Amniotic epithelial cell (primary cell): ENCODE measurements around the gene KIF25.
"Not testable (repeated sequence)": the region's sequence is repeated elsewhere in the genome, so short reads cannot be mapped to it uniquely, and the experiment has no call there.

Source experiments
- DNase-seq: peaks from one replicate; pipeline ENCODE4 v3.0.0-alpha.2; 2010; ENCODE audit warnings: low read depth

Gene KIF25

DNA sequence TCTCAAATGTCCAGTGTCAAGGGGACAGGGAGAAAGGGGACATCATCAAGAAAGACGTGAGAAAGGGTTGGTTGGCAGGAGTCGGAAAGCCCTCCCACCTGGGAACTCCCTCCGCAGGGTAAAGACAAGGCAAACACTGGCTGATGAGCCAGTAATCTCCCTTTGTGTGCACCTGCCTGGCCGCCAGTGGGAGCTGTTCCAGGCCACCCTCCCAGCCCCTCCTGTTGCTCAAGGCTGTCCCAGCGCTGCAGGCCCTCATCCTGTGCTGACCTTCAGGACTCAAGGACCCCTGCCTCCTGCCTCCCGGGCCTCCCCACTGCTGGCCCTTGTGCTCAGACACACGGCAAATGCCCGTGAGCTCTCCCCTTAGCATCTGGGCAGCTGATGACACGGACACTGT is 74.1 kb downstream of the KIF25 start:
- no peak for DNase-seq

- no peak for DNase-seq
These were observed 74.8 kb downstream of the KIF25 start for GRCh38 chr6:168072261-168072660.

- no peak for DNase-seq
These were observed 75.3 kb downstream of the KIF25 start for GRCh38 chr6:168072730-168073129.

DNA sequence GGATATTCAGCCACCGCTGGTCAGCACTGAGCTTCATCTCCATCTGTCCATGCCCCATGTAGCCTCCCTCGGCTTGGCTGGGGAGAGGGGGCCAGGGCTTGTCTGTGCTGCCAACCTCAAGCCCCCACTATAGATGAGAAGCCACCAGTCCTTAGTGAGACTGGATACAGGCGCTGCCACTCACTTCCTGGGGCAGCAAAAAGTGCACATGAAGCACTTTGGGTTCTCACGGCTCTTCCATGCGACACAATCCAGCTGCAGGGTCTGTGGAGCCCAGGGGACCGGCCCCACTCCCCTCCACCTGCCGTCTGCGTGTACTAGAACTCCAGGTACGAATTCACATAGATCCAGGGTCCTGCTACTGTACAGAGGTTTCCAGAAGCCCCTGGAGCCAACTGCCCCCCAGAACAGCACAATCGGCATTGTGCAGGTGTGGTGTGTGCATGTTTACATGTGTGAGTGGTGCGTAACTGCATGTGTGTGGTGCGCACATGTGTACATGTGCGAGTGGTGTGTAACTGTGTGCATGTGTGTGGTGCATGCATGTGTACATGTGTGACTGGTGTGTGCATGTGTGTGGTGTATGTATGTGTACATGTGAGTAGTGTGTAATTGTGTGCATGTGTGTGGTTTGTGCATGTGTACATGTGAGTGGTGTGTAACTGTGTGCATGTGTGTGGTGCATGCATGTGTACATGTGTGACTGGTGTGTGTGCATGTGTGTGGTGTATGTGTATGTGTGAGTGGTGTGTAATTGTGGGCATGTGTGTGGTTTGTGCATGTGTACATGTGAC is 76.7 kb downstream of the KIF25 start:
- DNase-seq: no peak

DNA sequence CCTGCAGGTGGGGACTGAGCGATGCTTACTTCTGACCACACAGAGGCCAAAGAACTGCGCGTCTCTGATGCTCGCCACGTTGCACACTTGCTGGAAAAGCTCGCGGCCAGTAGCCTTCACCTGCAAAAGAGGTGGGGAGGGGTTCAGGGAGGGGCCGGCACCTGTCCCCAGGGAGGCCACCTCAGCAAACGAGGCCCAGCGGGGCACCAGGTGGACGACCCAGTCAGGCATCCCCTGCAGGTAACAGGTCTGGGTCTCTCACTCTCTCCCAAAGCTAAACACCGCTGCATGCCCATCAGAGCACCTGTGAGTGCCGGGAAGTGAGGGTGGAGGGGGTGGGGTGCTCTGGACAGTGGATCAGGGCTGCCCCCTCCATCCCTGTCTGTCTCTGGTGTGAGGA is 77.7 kb downstream of the KIF25 start:
- DNase-seq: no peak

GRCh38 chr6:168075787-168076202 is 78.3 kb downstream of the KIF25 start:
- DNase-seq: no peak

- not testable (repeated sequence) for DNase-seq
These were observed 79.9 kb downstream of the KIF25 start for GRCh38 chr6:168077401-168077800.

- no peak for DNase-seq
These were observed 80.9 kb downstream of the KIF25 start for GRCh38 chr6:168078175-168078942.

GRCh38 chr6:168078943-168079405 is 81.5 kb downstream of the KIF25 start, which contains the start of gene FRMD1:
TSS of gene FRMD1 (minus strand) at chr6:168079212. CDS start at chr6:168079094, 118 bp downstream.
- DNase-seq: no peak

- no peak for DNase-seq
These were observed 83.1 kb downstream of the KIF25 start for GRCh38 chr6:168080393-168081077.

DNA sequence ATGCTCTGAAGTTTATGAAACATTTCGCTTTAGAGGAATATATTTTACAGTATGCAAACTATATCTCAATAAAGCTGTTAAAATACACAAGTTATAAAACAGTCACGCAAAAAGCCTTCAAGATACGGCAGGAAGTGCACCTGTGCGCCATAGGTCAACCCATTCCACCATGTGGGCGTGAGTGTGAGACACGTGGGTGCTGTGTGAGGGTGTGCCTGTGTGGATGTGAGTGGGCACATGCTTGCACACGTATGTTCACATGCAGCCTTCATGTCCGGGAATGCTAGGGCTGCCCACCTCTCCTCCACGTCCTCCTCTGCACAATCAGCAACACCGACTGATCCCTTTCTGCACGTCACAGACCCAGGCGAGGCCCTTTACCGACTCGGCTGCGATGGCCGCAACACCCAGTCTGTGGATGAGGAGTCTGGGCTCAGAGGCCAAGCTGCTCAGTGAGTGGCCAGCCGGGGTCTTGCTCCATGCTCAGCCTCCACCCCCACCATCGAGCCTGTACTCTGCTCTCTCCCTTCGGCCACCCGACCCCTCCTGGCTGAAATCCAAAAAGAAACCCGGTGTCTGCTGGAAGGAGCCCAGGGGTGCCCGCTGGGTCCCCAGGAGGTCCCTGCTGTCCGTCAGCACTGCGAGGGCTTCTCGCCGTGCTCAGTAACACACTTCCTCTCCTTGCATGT is 84.5 kb downstream of the KIF25 start:
- no peak for DNase-seq

GRCh38 chr6:168082860-168083513 is 85.5 kb downstream of the KIF25 start:
- no peak for DNase-seq

GRCh38 chr6:168083514-168083885 is 86.0 kb downstream of the KIF25 start:
- DNase-seq: no peak

DNA sequence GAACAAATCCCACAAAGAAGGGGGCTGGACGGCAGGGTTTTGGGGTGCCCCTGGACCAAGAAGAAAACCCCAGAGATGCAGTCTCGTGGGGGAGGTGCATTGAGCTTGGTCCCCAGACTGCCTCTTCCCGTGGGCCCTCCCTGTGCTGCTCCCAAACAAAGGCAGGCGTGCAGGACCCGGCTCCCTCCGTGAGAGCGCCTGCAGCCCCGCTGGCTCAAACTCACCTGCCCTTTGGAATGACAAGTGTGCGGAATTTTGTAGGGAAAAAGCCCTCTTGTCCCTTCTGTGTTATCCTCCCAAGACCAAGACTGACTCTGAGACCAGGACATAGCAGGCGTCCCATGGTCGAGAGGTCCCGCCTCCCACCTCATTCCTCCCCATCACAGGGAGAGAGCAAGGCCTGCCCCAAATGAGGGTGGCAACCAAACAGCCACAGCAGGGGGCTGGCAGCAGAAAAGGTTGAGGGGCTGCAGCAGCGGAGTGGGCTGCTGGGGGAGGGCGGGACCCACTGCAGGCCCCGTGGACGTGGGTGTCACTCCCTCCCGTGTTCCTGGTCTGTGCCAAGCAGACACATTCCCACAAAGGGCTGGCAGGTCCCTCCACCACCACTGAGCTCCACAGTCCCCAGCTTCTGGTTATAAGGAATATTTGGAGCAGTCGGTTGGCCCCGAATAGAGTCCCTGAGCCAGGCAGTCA is 87.1 kb downstream of the KIF25 start:
- DNase-seq: no peak

GRCh38 chr6:168086066-168086465 is 88.6 kb downstream of the KIF25 start:
- no peak for DNase-seq

DNA sequence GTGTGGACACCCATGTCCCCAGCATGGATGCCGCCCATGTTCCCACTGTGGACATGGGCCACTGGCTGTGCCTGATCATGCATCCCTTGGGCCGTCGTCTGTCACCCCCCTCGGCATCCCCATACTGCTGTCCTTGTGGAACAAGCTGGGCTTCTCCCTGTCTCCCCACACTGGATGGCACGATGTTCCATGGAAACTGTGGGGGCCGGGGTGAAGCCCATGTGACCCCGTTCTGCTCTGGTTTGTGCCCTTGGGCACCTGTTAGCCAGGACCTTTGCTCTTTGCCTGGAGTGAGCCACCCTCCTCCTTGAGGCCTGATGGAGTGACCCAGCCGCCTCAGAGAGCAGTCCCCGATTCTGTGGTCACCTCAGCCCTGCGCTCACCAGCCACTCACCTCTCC is 89.1 kb downstream of the KIF25 start:
- no peak for DNase-seq

DNA sequence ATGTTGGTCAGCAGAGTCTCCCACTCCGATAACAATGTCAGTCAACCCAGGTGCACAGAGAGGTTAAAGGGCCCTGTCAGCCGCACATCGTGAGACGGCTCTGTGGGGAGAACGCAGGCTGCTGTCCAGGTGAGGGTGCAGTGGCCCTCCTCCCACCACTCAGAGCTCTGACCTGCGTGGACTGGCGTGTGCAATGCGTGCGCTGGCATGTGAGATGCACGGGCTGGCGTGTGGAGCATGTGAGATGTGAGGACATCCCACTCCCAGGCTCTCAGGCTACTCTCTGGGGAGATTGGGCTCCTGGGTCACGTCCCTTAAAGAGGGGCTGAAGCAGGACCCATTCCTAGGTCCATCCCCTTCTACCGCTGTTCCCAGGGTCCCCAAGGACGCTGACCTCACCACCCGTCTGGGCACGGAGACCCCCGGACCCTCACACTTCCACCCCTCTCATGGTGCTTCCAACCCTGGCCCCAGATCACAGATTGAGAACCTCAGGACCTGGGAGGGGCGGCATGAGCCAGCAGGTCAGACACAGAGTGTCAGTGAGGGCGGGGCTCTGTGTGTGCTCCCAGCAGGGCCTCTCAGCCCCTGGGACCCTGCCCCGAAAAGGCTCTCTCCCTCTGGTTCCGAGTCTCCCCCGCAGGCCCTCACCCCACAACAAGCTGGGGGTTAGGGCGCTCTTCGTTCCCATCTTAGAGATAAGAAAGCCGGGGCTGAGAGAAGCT is 90.1 kb downstream of the KIF25 start:
- no peak for DNase-seq

DNA sequence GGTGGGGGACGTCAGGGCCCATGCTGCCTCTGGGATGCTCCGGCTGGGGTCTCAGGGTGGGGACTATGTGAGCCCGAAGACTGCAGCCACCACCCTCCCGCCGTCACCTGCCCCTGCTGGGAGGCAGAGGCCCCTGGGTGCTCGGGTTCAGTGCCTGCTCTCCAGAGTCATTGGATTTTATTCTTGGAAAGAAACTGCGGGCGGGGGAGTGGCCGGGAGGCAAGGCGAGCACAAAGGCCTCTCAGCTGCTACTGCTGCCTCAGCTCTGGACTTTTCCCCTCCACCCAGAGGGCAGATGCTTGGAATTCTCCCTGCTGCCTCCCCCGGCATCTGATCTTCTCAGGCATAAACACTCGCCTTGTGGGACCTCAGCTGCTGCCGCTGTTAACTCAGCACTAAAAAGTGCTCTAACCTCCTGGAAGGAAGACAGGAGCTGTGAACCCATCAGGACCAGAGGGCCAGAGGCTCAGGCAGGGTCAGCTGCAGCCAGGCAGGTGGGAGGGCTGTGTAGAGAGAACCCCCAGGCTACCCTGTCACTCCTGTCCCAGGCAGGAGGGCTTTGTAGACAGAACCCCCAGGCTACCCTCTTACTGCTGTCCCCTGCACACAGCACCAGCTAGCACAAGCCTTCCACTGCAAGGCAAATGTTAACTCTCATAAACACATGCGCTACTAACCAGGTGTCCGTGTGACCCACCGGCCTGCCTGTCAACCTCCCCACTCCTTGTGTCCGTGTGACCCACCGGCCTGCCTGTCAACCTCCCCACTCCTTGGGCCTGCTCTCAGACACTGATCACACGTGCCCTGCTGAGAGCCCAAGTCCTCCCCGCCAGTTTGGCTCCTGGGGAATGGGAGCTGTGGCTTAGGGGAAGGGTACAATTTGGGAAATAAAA is 90.9 kb downstream of the KIF25 start:
- DNase-seq: peak; percentile 85
